Transverse colon (tissue), 4 donors: ENCODE measurements around the gene PROK2.

Source experiments
- EP300 ChIP-seq: sonication (generic); formaldehyde crosslinking; IDR thresholded peaks from one replicate; pipeline ENCODE4 v1.6.1; 2017; ENCODE audit warnings: antibody characterized with exemption, low read depth
- POLR2A ChIP-seq: fragments of 450-650 bp; IDR thresholded peaks from one replicate; pipeline ENCODE4 v1.6.1; 2016; ENCODE audit warnings: antibody characterized with exemption, mild to moderate bottlenecking, moderate library complexity
- POLR2AphosphoS5 ChIP-seq, 3 donors: sonication (generic); formaldehyde crosslinking; IDR thresholded peaks; one replicate each; pipeline ENCODE4 v1.6.1; 2016; ENCODE audit warnings: antibody characterized with exemption in 3 of 3
- TF ChIP-seq, protein P1 (sequence below), 5 experiments: fragments of 200-600 bp in 3 of 5; fragments of 450-650 bp in 2 of 5; sonication (generic) in 3 of 5; IDR thresholded peaks; 1 replicate in 2 of 5; 2 replicates in 3 of 5; pipeline ENCODE4 v1.5.1; 2016 to 2017; ENCODE audit warnings: antibody characterized with exemption in 5 of 5, inconsistent platforms in 3 of 5, mild to moderate bottlenecking in 2 of 5, moderate library complexity in 1 of 5

DNA sequence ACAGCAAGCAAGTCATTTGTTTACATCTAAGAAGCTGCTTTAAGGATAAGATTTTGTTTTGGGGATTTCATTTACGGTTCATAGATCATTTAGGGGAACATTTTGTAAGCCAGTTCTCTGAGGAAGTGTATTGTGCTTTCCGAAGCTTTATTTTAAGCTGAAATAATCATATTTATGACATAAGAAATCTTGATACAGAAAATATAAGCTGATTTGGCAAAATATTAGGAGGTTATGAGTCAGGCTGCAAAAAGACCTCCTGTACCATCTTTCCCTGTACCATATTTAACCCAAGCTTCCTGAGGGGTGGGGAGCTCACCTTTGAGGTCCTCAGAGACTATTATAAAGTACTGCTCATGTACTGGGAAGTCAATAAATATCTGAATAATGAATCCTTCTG is 51.6 kb downstream of the PROK2 start:
- TF ChIP-seq, protein P1, sequence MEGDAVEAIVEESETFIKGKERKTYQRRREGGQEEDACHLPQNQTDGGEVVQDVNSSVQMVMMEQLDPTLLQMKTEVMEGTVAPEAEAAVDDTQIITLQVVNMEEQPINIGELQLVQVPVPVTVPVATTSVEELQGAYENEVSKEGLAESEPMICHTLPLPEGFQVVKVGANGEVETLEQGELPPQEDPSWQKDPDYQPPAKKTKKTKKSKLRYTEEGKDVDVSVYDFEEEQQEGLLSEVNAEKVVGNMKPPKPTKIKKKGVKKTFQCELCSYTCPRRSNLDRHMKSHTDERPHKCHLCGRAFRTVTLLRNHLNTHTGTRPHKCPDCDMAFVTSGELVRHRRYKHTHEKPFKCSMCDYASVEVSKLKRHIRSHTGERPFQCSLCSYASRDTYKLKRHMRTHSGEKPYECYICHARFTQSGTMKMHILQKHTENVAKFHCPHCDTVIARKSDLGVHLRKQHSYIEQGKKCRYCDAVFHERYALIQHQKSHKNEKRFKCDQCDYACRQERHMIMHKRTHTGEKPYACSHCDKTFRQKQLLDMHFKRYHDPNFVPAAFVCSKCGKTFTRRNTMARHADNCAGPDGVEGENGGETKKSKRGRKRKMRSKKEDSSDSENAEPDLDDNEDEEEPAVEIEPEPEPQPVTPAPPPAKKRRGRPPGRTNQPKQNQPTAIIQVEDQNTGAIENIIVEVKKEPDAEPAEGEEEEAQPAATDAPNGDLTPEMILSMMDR (IDR thresholded peaks at IDR 0.05): no peak
- TF ChIP-seq POLR2A (no peak), EP300 (no peak), POLR2AphosphoS5 (IDR thresholded peaks at IDR 0.05) (no peak)
